HG02588 (cell line): Measurements from ENCODE around the gene MACROD2.

ENCODE experiments used
- ATAC-seq: cut with Tn5 transposase; IDR thresholded peaks from one replicate; pipeline ENCODE4 v1.9.1; 2021; ENCODE audit warnings: mild to moderate bottlenecking, moderate library complexity; ENCODE audit not compliant: unreplicated experiment

MACROD2 gene

GRCh38 chr20:14619411-14619810 is 624.1 kb downstream of the MACROD2 start:
- no peak for ATAC-seq

- ATAC-seq, result no peak
Measured at GRCh38 chr20:14622796-14623195, 627.5 kb downstream of the MACROD2 start.

DNA sequence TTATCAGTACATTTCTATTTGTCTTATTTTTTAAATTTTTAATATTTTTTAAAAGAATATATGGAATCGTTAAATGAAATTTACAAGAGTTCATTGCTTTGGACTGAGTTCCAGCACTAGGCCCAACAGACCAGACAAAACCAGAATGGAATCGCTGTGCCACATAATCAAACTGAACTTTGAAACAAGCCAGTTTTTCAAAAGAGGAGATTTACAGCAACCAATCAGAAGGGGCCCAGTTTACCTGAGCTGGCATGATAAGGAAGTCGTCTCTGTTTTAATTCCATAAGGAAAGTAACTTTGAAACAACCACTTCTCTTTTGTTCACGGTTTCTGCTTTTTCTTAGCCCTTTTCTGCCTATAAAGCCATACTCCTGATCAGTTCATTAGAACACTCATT is 635.7 kb downstream of the MACROD2 start:
- no peak for ATAC-seq

GRCh38 chr20:14632906-14633305 is 637.6 kb downstream of the MACROD2 start:
- no peak for ATAC-seq

DNA sequence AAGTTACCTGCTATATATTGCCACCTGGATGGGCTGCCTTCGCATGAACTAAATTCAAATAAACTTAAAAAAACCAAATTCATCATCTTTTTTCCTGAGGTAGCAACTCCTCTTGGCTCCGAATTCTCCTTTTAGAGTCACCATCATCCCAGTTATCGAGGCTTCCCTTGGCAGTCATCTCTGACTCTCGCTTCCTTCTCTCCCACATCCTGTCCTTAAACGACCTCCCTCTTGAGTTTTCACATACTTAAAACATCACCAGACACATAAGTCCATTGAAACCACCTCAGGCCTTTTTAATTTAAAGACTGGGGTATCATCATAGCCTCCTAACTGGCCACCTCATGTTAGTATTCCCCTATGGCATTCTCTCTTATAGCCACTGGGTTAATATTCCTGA is 638.2 kb downstream of the MACROD2 start:
- no peak for ATAC-seq

DNA sequence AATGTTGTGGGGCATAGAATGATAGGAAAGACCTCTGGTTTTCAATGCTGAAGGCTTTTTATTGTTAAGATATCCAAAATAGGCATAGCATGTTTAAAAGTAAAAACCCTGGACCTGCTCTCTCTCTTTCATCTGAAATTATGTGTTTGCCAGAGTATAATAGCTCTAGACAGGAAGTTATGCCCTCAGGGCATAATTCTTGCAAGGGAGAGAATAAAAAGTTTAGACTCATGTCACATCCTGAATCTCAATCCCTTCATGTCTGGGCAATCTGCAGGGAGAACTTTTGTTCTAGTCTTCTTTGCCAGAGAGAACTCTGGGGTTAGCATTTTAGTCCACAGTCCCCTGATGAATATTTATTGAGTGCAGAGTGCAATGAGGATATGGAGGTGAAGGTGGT is 639.3 kb downstream of the MACROD2 start:
- no peak for ATAC-seq

- ATAC-seq, result no peak
Measured at GRCh38 chr20:14637441-14637840, 642.1 kb downstream of the MACROD2 start.

DNA sequence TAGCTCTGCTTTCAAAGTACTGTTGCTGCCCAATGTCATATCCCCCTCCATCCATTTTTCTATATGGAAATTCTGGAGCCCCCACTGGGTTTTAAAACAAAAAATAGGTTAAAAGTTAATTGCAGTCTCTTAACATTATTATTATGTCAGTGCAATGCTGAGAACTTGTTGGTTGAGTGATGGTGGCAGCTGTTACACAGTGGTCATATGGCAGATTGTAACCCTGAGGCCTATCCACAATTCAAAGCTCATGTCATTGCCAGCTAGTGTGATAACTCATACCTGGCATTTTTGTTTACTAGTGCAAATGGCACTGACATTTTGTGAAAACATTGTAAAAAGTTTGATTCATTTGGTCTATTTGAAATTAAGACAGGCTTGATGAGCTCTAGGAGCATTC is 647.8 kb downstream of the MACROD2 start:
- no peak for ATAC-seq

DNA sequence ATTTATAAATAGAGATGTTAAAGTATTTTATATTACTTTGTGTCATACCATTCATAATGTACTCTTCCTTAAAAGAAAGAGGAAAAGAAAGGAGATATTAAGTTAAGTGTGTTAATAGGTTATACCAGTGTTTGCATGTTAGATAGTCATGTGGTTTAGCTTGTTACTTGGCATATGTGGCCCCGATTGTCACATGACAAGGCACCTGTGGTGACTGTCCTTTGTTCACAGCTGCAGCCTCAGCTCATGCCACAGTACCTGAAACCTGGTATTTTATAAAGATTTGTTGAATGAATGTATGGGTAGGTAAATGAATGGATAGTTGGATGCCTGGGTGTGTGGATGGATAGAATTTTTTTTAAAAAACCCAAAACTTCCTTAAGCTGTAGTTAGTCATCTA is 648.2 kb downstream of the MACROD2 start:
- ATAC-seq, result no peak

- ATAC-seq, result no peak
Measured at GRCh38 chr20:14644306-14645097, 649.2 kb downstream of the MACROD2 start.

- no peak for ATAC-seq
Measured at GRCh38 chr20:14647016-14647415, 651.7 kb downstream of the MACROD2 start.

GRCh38 chr20:14649662-14650061 is 654.3 kb downstream of the MACROD2 start:
- no peak for ATAC-seq

DNA sequence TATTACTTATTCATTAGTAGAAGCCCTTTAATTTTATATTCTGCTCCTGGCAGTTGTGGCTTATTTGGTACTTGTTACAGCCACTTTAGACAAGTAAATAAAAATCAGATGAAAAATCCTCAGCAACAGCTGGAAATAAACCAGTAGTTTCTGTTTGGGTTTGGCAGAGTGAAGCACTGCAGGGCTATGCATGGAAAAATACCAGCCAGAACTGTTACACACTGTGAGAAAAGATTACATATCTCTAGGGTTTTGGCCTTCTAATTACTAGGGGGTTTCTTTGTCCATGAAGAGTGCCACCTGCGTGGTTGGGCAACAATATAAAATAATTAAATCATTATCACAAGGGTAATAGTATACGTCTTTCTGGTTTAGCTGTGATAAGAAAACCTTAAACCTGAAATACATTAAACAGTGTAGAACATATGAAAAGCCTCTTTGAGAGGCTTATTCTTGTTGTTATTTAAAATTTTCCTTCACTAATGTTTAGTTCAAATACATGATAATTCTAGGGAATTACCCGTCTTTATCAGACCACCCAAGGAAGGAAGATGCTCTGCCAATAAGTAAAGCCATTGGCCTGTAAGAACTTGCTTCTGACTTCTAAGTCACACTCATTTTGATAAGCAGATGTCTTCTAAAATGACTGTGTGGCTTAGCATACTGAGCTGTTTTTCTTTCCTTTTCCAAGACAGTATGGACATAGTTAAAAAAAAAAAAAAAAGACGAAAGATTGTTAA is 662.1 kb downstream of the MACROD2 start:
- no peak for ATAC-seq

DNA sequence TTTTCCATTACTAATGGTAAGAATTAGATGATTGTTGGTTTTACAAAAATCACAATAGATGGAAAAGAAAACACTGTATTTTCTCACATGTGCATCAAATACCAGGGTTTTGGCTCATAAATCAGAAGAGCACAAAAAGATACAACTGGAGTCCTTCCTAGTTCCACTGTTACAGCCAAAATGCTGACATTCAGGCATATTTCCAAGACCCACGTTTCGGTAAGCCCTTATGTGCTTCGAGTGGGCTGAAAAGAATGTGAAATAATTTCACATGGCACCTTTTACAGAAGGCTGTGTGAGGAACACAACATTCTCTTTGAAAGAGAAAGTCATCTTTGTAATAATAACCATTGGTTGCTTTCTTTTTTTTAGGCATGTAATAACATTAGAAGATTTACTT is 668.8 kb downstream of the MACROD2 start:
- no peak for ATAC-seq

GRCh38 chr20:14666696-14667095 is 671.4 kb downstream of the MACROD2 start:
- ATAC-seq, result no peak

- no peak for ATAC-seq
Measured at GRCh38 chr20:14667226-14667625, 671.9 kb downstream of the MACROD2 start.

- ATAC-seq, result no peak
Measured at GRCh38 chr20:14672066-14672465, 676.8 kb downstream of the MACROD2 start.

GRCh38 chr20:14673164-14673563 is 677.8 kb downstream of the MACROD2 start:
- no peak for ATAC-seq

- ATAC-seq, result no peak
Measured at GRCh38 chr20:14677455-14677854, 682.1 kb downstream of the MACROD2 start.

DNA sequence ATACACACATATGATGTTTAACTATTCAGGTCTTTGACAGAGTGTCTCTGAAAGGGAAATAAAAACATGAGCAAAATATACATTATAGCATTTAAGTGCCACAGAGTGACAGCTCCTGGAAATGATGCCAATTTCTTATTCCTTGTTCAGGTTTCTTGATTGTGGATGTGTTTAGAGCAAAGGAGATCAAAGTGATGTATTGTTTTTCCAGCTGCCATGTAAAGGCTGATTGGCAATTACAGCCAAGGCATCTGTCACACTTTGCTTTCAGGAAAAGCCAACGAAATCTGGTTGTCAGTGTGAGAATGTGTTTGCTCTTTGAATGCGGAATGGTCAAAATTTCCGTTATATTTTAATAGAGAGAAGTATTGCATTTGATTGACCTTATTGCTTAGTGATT is 689.9 kb downstream of the MACROD2 start:
- no peak for ATAC-seq

DNA sequence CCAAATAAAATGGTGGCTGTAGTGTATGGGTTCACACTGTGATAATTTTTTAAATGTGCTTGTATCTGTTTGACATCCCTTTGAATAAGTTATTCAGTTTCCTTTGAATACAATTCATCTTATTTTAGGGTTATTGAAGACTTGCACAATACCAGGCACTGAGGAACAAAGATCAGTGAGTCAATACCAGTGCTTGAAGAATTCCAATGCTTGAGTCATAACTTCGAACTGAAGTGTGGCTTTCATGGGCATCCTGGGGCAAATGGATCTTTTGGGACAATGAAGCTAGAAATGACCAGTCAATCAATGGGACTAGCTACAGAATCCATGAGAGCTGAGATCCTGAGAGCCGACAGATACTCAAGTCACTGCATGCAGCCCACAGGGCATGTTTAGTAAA is 692.0 kb downstream of the MACROD2 start:
- ATAC-seq, result no peak

GRCh38 chr20:14688005-14688404 is 692.7 kb downstream of the MACROD2 start:
- no peak for ATAC-seq
